ENCODE measurements around the gene ZNF414.

DNA sequence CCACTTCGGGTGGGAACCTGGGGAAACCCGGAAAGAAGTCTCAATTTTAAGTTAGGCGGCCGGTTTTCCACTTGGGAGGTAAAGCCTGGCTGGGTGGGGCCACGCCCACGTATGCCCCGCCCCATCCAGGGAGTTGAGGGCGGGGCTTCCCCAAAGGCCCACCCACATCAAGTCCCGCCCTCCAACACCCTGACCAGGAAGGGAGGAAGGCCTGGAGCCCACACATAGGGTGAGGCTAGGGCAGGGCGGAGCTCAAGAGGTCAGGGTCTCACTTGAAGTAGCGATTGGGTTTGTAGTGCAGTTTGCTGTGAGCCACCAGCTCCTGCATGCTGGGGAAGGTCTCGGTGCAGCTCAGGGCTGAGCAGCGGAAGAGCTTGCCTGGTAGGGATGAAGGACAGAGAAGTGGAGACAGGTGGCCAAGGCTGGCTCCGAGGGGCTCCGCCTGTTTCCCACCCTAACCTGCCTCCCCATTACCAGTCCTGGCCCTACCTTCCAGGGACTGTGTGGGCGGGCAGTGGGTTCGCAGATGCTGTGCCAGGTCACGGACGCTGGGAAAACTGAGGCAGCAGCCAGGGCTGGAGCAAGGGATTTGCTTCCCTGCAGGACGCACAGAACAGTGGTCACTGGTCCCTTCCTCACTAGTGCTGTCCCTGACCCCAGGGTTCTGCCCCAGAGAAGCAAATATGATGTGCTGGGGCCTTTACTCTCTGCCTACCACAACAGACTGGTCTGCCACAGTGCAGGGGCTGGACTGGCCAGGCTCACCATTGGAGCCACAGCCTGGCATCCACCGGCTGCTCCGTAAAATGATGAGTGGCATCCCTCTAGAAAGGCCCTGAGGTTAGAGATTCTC lies 1.6 kb downstream of the ZNF414 start:
- no peak for TF ChIP-seq POLR2A (IDR thresholded peaks at IDR 0.05)
- TF ChIP-seq, protein P1, sequence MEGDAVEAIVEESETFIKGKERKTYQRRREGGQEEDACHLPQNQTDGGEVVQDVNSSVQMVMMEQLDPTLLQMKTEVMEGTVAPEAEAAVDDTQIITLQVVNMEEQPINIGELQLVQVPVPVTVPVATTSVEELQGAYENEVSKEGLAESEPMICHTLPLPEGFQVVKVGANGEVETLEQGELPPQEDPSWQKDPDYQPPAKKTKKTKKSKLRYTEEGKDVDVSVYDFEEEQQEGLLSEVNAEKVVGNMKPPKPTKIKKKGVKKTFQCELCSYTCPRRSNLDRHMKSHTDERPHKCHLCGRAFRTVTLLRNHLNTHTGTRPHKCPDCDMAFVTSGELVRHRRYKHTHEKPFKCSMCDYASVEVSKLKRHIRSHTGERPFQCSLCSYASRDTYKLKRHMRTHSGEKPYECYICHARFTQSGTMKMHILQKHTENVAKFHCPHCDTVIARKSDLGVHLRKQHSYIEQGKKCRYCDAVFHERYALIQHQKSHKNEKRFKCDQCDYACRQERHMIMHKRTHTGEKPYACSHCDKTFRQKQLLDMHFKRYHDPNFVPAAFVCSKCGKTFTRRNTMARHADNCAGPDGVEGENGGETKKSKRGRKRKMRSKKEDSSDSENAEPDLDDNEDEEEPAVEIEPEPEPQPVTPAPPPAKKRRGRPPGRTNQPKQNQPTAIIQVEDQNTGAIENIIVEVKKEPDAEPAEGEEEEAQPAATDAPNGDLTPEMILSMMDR (IDR thresholded peaks at IDR 0.05) = no peak

All from body of pancreas (tissue), 4 donors.